Suprapubic skin (tissue), 4 donors: Measurements from ENCODE around the gene BLOC1S1. TPM values are rescaled to one million over a fixed set of nuclear protein-coding genes. Genes with fewer than 3 reads are reported as not detected.

ENCODE experiments used
- DNase-seq, 2 donors: peaks; one replicate each; pipeline ENCODE4 v3.0.0-alpha.2; 2019; ENCODE audit warnings: low spot score in 2 of 2
- H3K27ac ChIP-seq: fragments of 200-600 bp; sonication (generic); one replicate; pipeline ENCODE4 v1.5.1; 2019
- H3K27me3 ChIP-seq: fragments of 200-600 bp; sonication (generic); one replicate; pipeline ENCODE4 v1.5.1; 2019
- H3K36me3 ChIP-seq: fragments of 200-600 bp; sonication (generic); one replicate; pipeline ENCODE4 v1.5.1; 2019
- H3K4me1 ChIP-seq: fragments of 200-600 bp; sonication (generic); one replicate; pipeline ENCODE4 v1.5.1; 2019
- H3K4me3 ChIP-seq: fragments of 200-600 bp; sonication (generic); one replicate; pipeline ENCODE4 v1.5.1; 2019; ENCODE audit warnings: mild to moderate bottlenecking
- H3K9me3 ChIP-seq: fragments of 200-600 bp; sonication (generic); one replicate; pipeline ENCODE4 v1.5.1; 2019
- EP300 ChIP-seq: sonication (generic); formaldehyde crosslinking; IDR thresholded peaks from one replicate; pipeline ENCODE4 v1.6.1; 2017; ENCODE audit warnings: antibody characterized with exemption
- POLR2A ChIP-seq, 2 donors: fragments of 450-650 bp; IDR thresholded peaks; one replicate each; pipeline ENCODE4 v1.6.1; 2017; ENCODE audit warnings: antibody characterized with exemption in 2 of 2, mild to moderate bottlenecking in 2 of 2, moderate library complexity in 2 of 2
- POLR2AphosphoS5 ChIP-seq, 3 donors: sonication (generic); formaldehyde crosslinking; IDR thresholded peaks; one replicate each; pipeline ENCODE4 v1.6.1; 2017; ENCODE audit warnings: antibody characterized with exemption in 3 of 3
- WGBS: methylation state at CpG from one replicate; pipeline ENCODE4 v1.1.5; 2018; 5-methylcytosine and 5-hydroxymethylcytosine counted together
- total RNA-seq, 4 donors: library from RNA; depleted of rRNA; stranded (reverse); fragments of >200 nt; gene quantifications; one replicate each; pipeline ENCODE4 v1.1.0, GENCODE V29; 2016
- TF ChIP-seq, protein P1 (sequence below), 2 donors: fragments of 200-600 bp in 1 of 2; fragments of 450-650 bp in 1 of 2; sonication (generic) in 1 of 2; IDR thresholded peaks; one replicate each; pipeline ENCODE4 v1.5.1; 2016 to 2019; ENCODE audit warnings: antibody characterized with exemption in 2 of 2, mild to moderate bottlenecking in 1 of 2, moderate library complexity in 1 of 2

The BLOC1S1 gene
- total RNA-seq, 4 donors from 2014 or later = 92.7 to 166 (median 139) TPM

- TF ChIP-seq EP300 (no peak), POLR2AphosphoS5 (IDR thresholded peaks at IDR 0.05) (no peak), POLR2A (IDR thresholded peaks at IDR 0.05) (no peak)
- TF ChIP-seq, protein P1, sequence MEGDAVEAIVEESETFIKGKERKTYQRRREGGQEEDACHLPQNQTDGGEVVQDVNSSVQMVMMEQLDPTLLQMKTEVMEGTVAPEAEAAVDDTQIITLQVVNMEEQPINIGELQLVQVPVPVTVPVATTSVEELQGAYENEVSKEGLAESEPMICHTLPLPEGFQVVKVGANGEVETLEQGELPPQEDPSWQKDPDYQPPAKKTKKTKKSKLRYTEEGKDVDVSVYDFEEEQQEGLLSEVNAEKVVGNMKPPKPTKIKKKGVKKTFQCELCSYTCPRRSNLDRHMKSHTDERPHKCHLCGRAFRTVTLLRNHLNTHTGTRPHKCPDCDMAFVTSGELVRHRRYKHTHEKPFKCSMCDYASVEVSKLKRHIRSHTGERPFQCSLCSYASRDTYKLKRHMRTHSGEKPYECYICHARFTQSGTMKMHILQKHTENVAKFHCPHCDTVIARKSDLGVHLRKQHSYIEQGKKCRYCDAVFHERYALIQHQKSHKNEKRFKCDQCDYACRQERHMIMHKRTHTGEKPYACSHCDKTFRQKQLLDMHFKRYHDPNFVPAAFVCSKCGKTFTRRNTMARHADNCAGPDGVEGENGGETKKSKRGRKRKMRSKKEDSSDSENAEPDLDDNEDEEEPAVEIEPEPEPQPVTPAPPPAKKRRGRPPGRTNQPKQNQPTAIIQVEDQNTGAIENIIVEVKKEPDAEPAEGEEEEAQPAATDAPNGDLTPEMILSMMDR (IDR thresholded peaks at IDR 0.05) = no peak
- Histone ChIP-seq H3K4me1 (peaks cover 50% of the 10 kb centered on the region), H3K4me3 (no peak overlapping the region), H3K9me3 (no peaks in the 10 kb centered on the region), H3K27ac (no peak overlapping the region), H3K27me3 (peaks cover 4% of the 10 kb centered on the region), H3K36me3 (no peaks in the 10 kb centered on the region)
- 81% methylated on average over 4 of the region's 4 CpGs for WGBS
- DNase-seq = no peak
These were observed 3.9 kb upstream of the BLOC1S1 start for GRCh38 chr12:55711786-55712553.

DNA sequence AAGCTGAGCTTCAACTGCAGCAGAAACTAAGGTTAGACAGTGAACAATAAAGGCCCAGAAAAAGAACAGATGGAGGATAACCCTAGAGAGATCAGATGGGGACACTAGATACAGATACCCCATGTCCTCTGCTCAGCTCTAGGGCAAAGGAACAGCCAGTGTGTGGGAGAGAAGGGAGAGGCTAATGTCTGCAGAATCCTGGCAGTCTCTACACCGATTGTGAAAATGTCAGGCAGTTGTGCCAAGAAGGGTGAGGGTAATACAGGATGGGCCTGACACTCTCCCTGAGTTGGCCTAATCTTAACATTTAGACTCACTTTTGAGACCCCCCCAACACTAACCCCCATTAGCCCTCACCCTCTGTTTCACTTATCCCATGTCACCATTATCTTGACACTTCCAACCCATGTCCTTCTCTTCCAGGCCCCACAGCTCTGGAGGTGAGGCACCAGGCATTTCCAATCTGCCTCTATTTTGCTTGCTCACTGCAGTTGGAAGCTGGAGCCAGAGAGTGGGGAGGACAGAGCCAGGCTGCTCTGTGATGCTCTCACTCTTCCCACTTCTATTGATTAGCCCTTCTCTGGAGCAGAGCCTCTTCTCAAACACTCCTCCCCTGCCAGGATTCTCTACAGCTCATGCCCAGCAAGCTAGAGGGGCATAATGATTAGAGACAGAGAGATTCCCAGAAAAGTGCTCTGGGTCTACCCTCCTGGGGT is 3.0 kb upstream of the BLOC1S1 start:
- H3K27me3 ChIP-seq = no peaks in the 10 kb centered on the region
- peaks cover 50% of the 10 kb centered on the region for H3K4me1 ChIP-seq
- H3K9me3 ChIP-seq = no peaks in the 10 kb centered on the region
- no peak overlapping the region for H3K4me3 ChIP-seq
- H3K27ac ChIP-seq = no peak overlapping the region
- TF ChIP-seq POLR2AphosphoS5 (IDR thresholded peaks at IDR 0.05) = no peak
- TF ChIP-seq POLR2A (IDR thresholded peaks at IDR 0.05) = no peak
- TF ChIP-seq, protein P1 (IDR thresholded peaks at IDR 0.05) = no peak
- no peak for TF ChIP-seq EP300
- WGBS = 25% methylated on average over 1 of the region's 1 CpG
- no peak for DNase-seq
- no peaks in the 10 kb centered on the region for H3K36me3 ChIP-seq

GRCh38 chr12:55713721-55714120 is 2.1 kb upstream of the BLOC1S1 start:
- Histone ChIP-seq H3K4me3 (no peak overlapping the region), H3K4me1 (peaks cover 50% of the 10 kb centered on the region), H3K9me3 (no peaks in the 10 kb centered on the region), H3K36me3 (no peaks in the 10 kb centered on the region), H3K27me3 (no peaks in the 10 kb centered on the region), H3K27ac (no peak overlapping the region)
- no peak for DNase-seq
- WGBS = 63% methylated on average over 2 of the region's 2 CpGs
- TF ChIP-seq POLR2AphosphoS5 (IDR thresholded peaks at IDR 0.05) = no peak
- no peak for TF ChIP-seq EP300
- TF ChIP-seq POLR2A (IDR thresholded peaks at IDR 0.05) = no peak
- TF ChIP-seq, protein P1 (IDR thresholded peaks at IDR 0.05) = no peak

DNA sequence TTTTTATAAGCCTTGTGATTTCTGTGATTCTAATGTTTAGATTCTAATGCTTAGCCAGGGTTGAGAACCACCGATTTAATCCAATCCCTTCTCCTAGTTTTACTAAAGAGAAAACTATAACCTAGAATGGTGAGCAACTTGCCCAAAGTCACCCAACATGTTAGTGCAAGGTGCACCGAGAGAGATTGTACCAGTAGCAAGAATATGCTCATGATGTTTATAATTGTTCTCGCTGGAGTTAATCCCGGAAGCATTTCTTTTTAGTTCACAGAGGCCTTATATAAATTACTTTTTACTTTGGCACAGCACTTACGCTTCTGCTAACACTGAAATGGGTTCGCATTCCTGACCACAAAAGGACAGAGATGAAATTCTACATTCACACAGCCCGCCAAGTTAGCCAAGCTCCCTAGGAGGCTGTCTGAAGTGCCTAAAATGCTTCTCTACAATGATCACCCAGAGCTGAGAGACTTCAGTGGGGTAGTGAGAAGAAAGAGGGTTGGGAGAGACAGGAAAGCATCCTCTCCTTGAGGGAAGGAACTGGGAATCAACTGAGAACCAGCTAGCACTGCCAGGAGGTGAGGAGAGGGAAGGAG is 579 bp upstream of the BLOC1S1 start:
- H3K9me3 ChIP-seq = no peaks in the 10 kb centered on the region
- H3K4me1 ChIP-seq = peaks cover 64% of the 10 kb centered on the region
- no peaks in the 10 kb centered on the region for H3K27me3 ChIP-seq
- peaks cover 3% of the 10 kb centered on the region for H3K36me3 ChIP-seq
- peak overlapping the region; percentile 96 for H3K27ac ChIP-seq
- 54% methylated on average over 7 of the region's 7 CpGs for WGBS
- H3K4me3 ChIP-seq = peak overlapping the region; percentile 80
- TF ChIP-seq, protein P1 (IDR thresholded peaks at IDR 0.05) = no peak
- TF ChIP-seq POLR2AphosphoS5 (IDR thresholded peaks at IDR 0.05) (no peak), POLR2A (IDR thresholded peaks at IDR 0.05) (no peak), EP300 (no peak)
- no peak for DNase-seq

- TF ChIP-seq EP300 (no peak), POLR2AphosphoS5 (IDR thresholded peaks at IDR 0.05) (no peak), POLR2A (IDR thresholded peaks at IDR 0.05) (no peak)
- TF ChIP-seq, protein P1 (IDR thresholded peaks at IDR 0.05) = no peak
- Histone ChIP-seq H3K9me3 (no peaks in the 10 kb centered on the region), H3K36me3 (peaks cover 3% of the 10 kb centered on the region), H3K4me1 (peaks cover 77% of the 10 kb centered on the region), H3K4me3 (peak overlapping the region; percentile 80), H3K27ac (peak overlapping the region; percentile 96), H3K27me3 (no peaks in the 10 kb centered on the region)
- DNase-seq = no peak
- WGBS = 5% methylated on average over 12 of the region's 13 CpGs
These were observed 724 bp downstream of the BLOC1S1 start for GRCh38 chr12:55716582-55716957.
